IPS-18a (cell line): ENCODE results near the gene SUSD2.
"Not testable (repeated sequence)": the region's sequence is repeated elsewhere in the genome, so short reads cannot be mapped to it uniquely, and the experiment has no call there.

ENCODE experiments used
- H3K27ac ChIP-seq: one replicate; pipeline ENCODE4 v1.5.1; 2013; ENCODE audit warnings: low read length
- H3K27me3 ChIP-seq: one replicate; pipeline ENCODE4 v1.6.1; 2013; ENCODE audit warnings: mild to moderate bottlenecking, low read length; ENCODE audit not compliant: control insufficient read depth, insufficient read depth
- H3K36me3 ChIP-seq: one replicate; pipeline ENCODE4 v1.6.1; 2013; ENCODE audit warnings: low read depth, low read length; ENCODE audit not compliant: control insufficient read depth
- H3K4me1 ChIP-seq: one replicate; pipeline ENCODE4 v1.6.1; 2013; ENCODE audit warnings: low read depth, low read length; ENCODE audit not compliant: control insufficient read depth
- H3K4me3 ChIP-seq: one replicate; pipeline ENCODE4 v1.5.1; 2013; ENCODE audit warnings: low read length
- H3K9ac ChIP-seq: one replicate; pipeline ENCODE4 v1.6.1; 2013; ENCODE audit warnings: mild to moderate bottlenecking, low read length, moderate library complexity
- H3K9me3 ChIP-seq: one replicate; pipeline ENCODE4 v1.6.1; 2013; ENCODE audit warnings: low read depth, low read length; ENCODE audit not compliant: control insufficient read depth

The SUSD2 gene

GRCh38 chr22:24178502-24179440, 2.5 kb upstream of the SUSD2 start:
- Histone ChIP-seq H3K9me3 (no peaks in the 10 kb centered on the region), H3K4me3 (no peak overlapping the region), H3K36me3 (no peaks in the 10 kb centered on the region), H3K27ac (no peak overlapping the region), H3K4me1 (peaks cover 4% of the 10 kb centered on the region), H3K9ac (no peak overlapping the region), H3K27me3 (no peaks in the 10 kb centered on the region)

DNA sequence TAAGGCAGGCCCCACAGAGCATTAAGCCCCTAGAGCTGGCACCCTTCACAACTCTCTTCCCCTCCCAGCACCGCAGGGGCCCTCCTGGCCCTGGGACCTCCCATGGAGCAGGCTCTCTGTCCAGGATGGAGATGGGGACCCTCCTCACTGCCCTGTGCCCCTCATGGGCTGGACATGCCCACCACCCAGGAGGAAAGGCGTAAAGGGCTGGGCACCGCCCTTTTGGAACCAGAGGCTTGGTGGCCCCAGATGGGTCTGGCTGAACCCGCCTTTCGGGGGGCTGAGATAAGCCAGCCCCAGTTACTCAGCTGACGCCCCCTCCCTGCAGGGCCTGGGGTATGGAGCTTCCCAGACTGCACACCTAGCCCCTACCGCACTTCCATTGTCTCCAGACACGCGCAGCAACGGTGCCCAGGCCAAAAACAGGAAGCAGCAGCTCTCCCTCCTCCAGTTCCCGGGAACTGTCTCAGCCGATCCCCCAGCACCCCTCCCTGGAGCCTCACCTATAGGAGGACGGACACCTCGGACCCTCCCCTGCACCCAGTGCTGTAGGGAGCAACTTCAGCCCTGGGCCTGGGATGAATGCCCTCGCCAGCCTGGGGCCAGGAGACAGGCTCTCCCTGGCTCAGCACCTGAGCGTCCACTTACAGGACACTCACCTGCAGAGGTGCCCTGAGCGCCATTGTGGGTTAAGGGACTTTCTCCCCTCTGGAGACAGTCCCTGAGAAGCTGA, 1.6 kb upstream of the SUSD2 start:
- H3K4me1 ChIP-seq = peaks cover 4% of the 10 kb centered on the region
- no peak overlapping the region for H3K9ac ChIP-seq
- H3K4me3 ChIP-seq = no peak overlapping the region
- no peaks in the 10 kb centered on the region for H3K27me3 ChIP-seq
- H3K9me3 ChIP-seq = no peaks in the 10 kb centered on the region
- no peaks in the 10 kb centered on the region for H3K36me3 ChIP-seq
- H3K27ac ChIP-seq = no peak overlapping the region

DNA sequence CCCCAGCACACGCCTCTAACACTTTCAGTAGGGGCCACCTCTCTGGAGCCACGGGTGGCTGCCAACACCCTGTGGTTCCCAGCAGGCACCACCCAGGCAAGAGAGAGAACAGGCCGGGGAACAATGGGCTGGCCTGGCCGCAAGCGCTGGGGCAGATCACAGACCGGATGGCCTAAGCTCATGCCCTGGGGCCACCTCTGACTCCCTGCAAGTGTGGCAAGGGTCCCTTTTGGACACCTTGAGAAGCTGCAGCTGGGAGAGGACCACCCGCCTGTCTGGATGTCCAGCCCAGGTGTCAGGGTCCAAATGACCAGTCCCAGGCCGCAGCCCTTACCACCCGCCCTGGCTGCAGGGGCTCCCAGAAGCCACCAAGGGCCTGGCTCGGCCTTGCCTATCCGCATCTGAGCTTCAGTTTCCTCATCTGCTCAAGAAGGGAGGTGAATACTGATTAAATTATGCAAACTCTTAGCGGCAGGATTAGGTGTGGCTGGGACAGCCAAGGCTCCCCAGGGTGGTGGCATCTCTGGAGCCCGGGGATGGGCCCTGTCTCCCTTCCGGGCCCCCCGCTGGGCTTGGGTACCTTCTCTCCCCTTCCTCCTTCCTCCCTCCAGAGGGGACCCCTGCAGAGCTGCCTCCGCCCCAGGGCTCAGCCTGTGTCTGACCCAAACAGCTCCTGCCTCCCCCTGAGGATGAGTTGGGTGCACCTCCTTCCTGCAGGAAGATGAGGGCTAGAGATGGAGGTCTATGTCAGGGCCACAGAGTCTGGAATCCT, 785 bp upstream of the SUSD2 start:
- H3K9me3 ChIP-seq = no peaks in the 10 kb centered on the region
- H3K27ac ChIP-seq = no peak overlapping the region
- H3K4me1 ChIP-seq = peaks cover 4% of the 10 kb centered on the region
- H3K9ac ChIP-seq = no peak overlapping the region
- no peaks in the 10 kb centered on the region for H3K36me3 ChIP-seq
- H3K4me3 ChIP-seq = no peak overlapping the region
- H3K27me3 ChIP-seq = no peaks in the 10 kb centered on the region

- no peaks in the 10 kb centered on the region for H3K36me3 ChIP-seq
- H3K27me3 ChIP-seq = no peaks in the 10 kb centered on the region
- H3K9ac ChIP-seq = no peak overlapping the region
- H3K4me1 ChIP-seq = peaks cover 4% of the 10 kb centered on the region
- H3K4me3 ChIP-seq = no peak overlapping the region
- H3K9me3 ChIP-seq = no peaks in the 10 kb centered on the region
- H3K27ac ChIP-seq = no peak overlapping the region
These were observed 961 bp downstream of the SUSD2 start for GRCh38 chr22:24181996-24182899.

DNA sequence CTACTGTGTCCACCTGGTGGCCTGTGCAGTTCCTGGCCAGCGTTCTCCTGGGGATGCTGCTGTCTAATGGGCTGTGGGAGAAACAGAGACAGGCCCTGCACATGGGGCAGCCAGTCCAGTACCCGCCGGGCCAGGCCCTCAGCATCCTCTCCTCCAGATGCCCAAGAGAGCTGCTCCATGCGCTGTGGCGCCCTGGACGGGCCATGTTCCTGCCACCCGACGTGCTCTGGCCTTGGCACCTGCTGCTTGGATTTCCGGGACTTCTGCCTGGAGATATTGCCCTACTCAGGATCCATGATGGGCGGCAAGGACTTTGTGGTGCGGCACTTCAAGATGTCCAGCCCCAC, 1.6 kb downstream of the SUSD2 start:
- not testable (repeated sequence) for H3K27me3 ChIP-seq, H3K4me1 ChIP-seq, H3K9ac ChIP-seq, H3K27ac ChIP-seq, H3K9me3 ChIP-seq, H3K36me3 ChIP-seq, H3K4me3 ChIP-seq

- Histone ChIP-seq H3K27ac (no peak overlapping the region), H3K36me3 (no peaks in the 10 kb centered on the region), H3K4me1 (peaks cover 4% of the 10 kb centered on the region), H3K4me3 (no peak overlapping the region), H3K9me3 (no peaks in the 10 kb centered on the region), H3K27me3 (no peaks in the 10 kb centered on the region), H3K9ac (no peak overlapping the region)
These were observed 2.2 kb downstream of the SUSD2 start for GRCh38 chr22:24183321-24184031.

- H3K9ac ChIP-seq = no peak overlapping the region
- no peak overlapping the region for H3K27ac ChIP-seq
- peaks cover 4% of the 10 kb centered on the region for H3K4me1 ChIP-seq
These were observed 2.9 kb downstream of the SUSD2 start for GRCh38 chr22:24184057-24184798.

GRCh38 chr22:24185001-24185500, 3.8 kb downstream of the SUSD2 start:
- no peaks in the 10 kb centered on the region for H3K9me3 ChIP-seq
- H3K27me3 ChIP-seq = no peaks in the 10 kb centered on the region
- no peaks in the 10 kb centered on the region for H3K36me3 ChIP-seq
- H3K4me1 ChIP-seq = peaks cover 4% of the 10 kb centered on the region
- no peak overlapping the region for H3K4me3 ChIP-seq
- H3K27ac ChIP-seq = no peak overlapping the region
- no peak overlapping the region for H3K9ac ChIP-seq

More at GRCh38 chr22:24184057-24184798, 2.9 kb downstream of the SUSD2 start:
- Histone ChIP-seq H3K9me3 (no peaks in the 10 kb centered on the region), H3K4me3 (no peak overlapping the region), H3K36me3 (no peaks in the 10 kb centered on the region), H3K27me3 (no peaks in the 10 kb centered on the region)

DNA sequence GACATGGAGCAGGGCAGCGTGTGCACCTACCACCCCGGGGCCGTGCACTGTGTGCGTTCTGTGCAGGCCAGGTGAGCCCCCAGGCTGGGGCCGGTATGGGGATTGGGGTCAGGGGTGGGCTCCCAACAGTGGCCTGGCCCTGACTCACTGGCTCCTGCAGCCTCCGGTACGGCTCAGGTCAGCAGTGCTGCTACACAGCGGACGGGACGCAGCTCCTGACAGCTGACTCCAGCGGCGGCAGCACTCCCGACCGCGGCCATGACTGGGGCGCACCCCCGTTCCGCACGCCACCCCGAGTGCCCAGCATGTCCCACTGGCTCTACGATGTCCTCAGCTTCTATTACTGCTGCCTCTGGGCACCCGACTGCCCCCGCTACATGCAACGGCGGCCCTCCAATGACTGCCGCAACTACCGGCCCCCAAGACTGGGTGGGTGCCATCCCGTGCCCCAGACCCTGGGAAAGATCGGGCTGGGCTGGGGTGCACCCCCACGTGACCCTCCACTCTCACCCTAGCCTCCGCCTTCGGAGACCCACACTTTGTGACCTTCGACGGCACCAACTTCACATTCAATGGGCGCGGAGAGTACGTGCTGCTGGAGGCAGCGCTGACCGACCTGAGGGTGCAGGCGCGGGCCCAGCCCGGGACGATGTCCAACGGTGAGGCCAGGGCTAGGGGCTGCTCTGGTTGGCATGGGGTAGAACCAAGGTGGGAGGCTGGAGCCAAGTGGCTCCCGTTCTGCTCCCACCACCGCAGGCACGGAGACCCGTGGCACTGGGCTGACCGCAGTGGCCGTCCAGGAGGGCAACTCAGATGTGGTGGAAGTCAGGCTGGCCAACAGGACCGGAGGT, 4.4 kb downstream of the SUSD2 start:
- Histone ChIP-seq H3K9me3 (no peaks in the 10 kb centered on the region), H3K27ac (no peak overlapping the region), H3K27me3 (no peaks in the 10 kb centered on the region), H3K4me1 (peaks cover 4% of the 10 kb centered on the region), H3K9ac (no peak overlapping the region), H3K36me3 (no peaks in the 10 kb centered on the region), H3K4me3 (no peak overlapping the region)
